Kidney capillary endothelial cell (primary cell): ENCODE results near the gene FGF4.

Experiments used
- DNase-seq: peaks from one replicate; pipeline ENCODE4 v3.0.0-alpha.2; 2018; ENCODE audit warnings: low spot score

Gene FGF4

DNA sequence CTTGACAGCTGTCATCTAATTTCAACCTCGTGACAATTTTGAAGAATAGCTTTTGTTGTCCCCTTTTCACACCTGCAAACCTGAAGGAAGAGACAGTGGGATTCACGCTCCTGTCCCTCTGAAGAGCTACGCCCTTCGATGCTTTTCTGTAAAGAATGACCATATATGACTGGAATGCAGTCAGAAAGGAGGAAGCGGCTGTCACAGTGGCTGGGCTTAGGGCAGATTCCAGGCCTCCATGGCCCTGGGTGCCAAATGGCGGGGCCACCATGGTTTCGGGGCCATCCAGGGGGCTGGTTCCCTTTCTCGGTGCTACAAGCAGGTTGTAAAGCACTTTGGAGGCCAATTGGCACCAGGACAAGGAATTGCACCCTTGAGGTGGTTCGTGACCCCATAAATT lies 49.1 kb downstream of the FGF4 start:
- no peak for DNase-seq

DNA sequence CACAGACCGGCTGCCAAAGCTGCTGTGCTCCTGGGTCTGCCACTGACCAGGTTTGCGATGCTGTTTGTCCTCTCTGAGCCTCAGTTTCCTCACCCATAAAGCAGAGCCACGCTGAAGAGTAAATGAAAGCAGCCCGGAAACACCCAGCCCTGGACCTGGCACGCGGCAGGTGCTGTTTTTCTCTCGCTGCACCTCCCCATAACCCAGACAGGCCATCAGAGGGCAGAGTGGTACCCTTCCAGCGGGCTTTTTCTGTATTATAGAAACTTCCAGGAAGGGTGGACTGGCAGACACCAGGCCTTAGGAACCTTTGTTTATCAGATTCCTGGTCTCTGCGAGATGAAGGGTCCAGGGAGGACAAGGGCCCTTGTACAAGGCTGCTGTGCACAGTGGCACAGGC lies 53.4 kb downstream of the FGF4 start:
- DNase-seq, result no peak

DNA sequence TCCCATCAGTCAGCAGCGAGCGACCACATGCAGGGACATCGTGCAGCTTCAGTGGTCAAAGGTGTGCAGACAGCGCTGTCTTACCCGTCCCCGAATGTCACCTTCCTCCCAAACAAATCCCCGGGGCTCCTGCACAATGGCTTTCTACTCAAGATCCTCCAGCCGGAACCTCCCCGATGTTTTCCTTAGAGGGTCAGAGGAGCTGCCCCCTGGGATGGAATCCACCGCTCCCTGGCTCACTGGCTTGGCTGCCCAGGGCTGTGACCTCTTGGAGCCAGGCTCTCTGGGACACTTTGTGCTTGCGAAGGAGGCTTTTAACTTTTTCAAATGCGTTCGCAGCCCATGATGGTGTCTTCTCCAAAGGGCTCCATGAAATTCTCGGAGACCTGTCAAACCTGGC lies 54.0 kb downstream of the FGF4 start:
- DNase-seq, result no peak
